HEK293 (cell line): ENCODE measurements around the gene GTPBP1.

Experiments used
- CTCF ChIA-PET: fragments of 350-600 bp; formaldehyde crosslinking; extraction: SDS; loops from one replicate; lab custom pipeline; 2021; ENCODE audit warnings: antibody characterized with exemption; lab: Yijun Ruan, JAX
- POLR2A ChIA-PET: fragments of 300-600 bp; formaldehyde crosslinking; extraction: SDS; loops from one replicate; lab custom pipeline; 2020; ENCODE audit warnings: antibody characterized with exemption, inconsistent platforms; lab: Yijun Ruan, JAX
- H3K27ac ChIP-seq: fragments of 200-500 bp; sonication (Bioruptor generic); 2 replicates; pipeline ENCODE4 v1.5.1; 2014; ENCODE audit warnings: low read depth, low read length, control low read depth, inconsistent platforms; ENCODE audit errors: extremely low read depth
- H3K36me3 ChIP-seq, 2 experiments: fragments of 200-500 bp in 1 of 2; sonication (Bioruptor generic) in 1 of 2; 1 replicate in 1 of 2; 2 replicates in 1 of 2; pipeline ENCODE4 v1.5.1; 2014 to 2017; ENCODE audit warnings: inconsistent platforms in 2 of 2, low read length in 2 of 2; ENCODE audit not compliant: control insufficient read depth in 2 of 2, insufficient read depth in 1 of 2
- H3K4me1 ChIP-seq: fragments of 200-500 bp; sonication (Bioruptor generic); 2 replicates; pipeline ENCODE4 v1.5.1; 2014; ENCODE audit warnings: mild to moderate bottlenecking, low read length, inconsistent platforms; ENCODE audit not compliant: control insufficient read depth, insufficient read depth
- H3K4me3 ChIP-seq: 2 replicates; pipeline ENCODE4 v1.5.1; 2011; ENCODE audit warnings: low read depth, mild to moderate bottlenecking, control low read depth, low read length, moderate library complexity
- H3K9me3 ChIP-seq: fragments of 200-500 bp; sonication (Bioruptor generic); 2 replicates; pipeline ENCODE4 v1.5.1; 2014; ENCODE audit warnings: low read depth, low read length, inconsistent platforms; ENCODE audit not compliant: control insufficient read depth, insufficient read depth
- GLI2 ChIP-seq: fragments of 450-650 bp; formaldehyde crosslinking; IDR thresholded peaks from 2 replicates; pipeline ENCODE4; 2017; ENCODE audit warnings: missing biosample characterization, missing genetic modification characterization, low read depth, borderline replicate concordance
- HOXA7 ChIP-seq: sonication (generic); formaldehyde crosslinking; IDR thresholded peaks from 2 replicates; pipeline ENCODE4 v1.8.1; 2022; ENCODE audit warnings: missing genetic modification reagents, borderline replicate concordance
- KLF1 ChIP-seq: fragments of 450-650 bp; formaldehyde crosslinking; IDR thresholded peaks from 2 replicates; pipeline ENCODE4 v1.5.1; 2016; ENCODE audit warnings: missing biosample characterization, missing genetic modification characterization
- KLF7 ChIP-seq: fragments of 450-650 bp; formaldehyde crosslinking; IDR thresholded peaks from 2 replicates; pipeline ENCODE4 v1.5.1; 2016; ENCODE audit warnings: missing biosample characterization, missing genetic modification characterization, borderline replicate concordance
- MZF1 ChIP-seq: fragments of 450-650 bp; formaldehyde crosslinking; IDR thresholded peaks from 2 replicates; pipeline ENCODE4 v1.5.1; 2017; ENCODE audit warnings: missing biosample characterization, missing genetic modification characterization, borderline replicate concordance
- REPIN1 ChIP-seq: fragments of 450-650 bp; formaldehyde crosslinking; IDR thresholded peaks from 2 replicates; pipeline ENCODE4 v1.5.1; 2017; ENCODE audit warnings: missing biosample characterization, missing genetic modification characterization, low read depth
- SP7 ChIP-seq: fragments of 450-650 bp; formaldehyde crosslinking; IDR thresholded peaks from 2 replicates; pipeline ENCODE4 v1.5.1; 2016; ENCODE audit warnings: missing biosample characterization, missing genetic modification characterization
- ZBTB1 ChIP-seq: fragments of 450-650 bp; formaldehyde crosslinking; IDR thresholded peaks from 2 replicates; pipeline ENCODE4 v1.5.1; 2016; ENCODE audit warnings: missing biosample characterization, missing genetic modification characterization
- ZFHX2 ChIP-seq: fragments of 450-650 bp; formaldehyde crosslinking; conservative IDR thresholded peaks from 2 replicates; pipeline ENCODE4 v1.5.1; 2016; ENCODE audit warnings: missing biosample characterization, missing genetic modification characterization
- ZNF138 ChIP-seq: fragments of 450-650 bp; formaldehyde crosslinking; IDR thresholded peaks from 2 replicates; pipeline ENCODE4 v1.5.1; 2016; ENCODE audit warnings: missing biosample characterization, missing genetic modification characterization, borderline replicate concordance
- ZNF157 ChIP-seq: fragments of 450-650 bp; formaldehyde crosslinking; IDR thresholded peaks from 2 replicates; pipeline ENCODE4 v1.5.1; 2016; ENCODE audit warnings: missing biosample characterization, missing genetic modification characterization
- ZNF239 ChIP-seq: fragments of 450-650 bp; formaldehyde crosslinking; IDR thresholded peaks from 2 replicates; pipeline ENCODE4 v1.5.1; 2016; ENCODE audit warnings: missing biosample characterization, missing genetic modification characterization
- ZNF24 ChIP-seq: fragments of 450-650 bp; formaldehyde crosslinking; IDR thresholded peaks from 2 replicates; pipeline ENCODE4 v1.5.1; 2016; ENCODE audit warnings: missing biosample characterization, missing genetic modification characterization
- ZNF26 ChIP-seq: fragments of 450-650 bp; formaldehyde crosslinking; IDR thresholded peaks from 2 replicates; pipeline ENCODE4 v1.5.1; 2016; ENCODE audit warnings: missing biosample characterization, missing genetic modification characterization
- ZNF274 ChIP-seq, 2 experiments: fragments of 200-500 bp in 1 of 2; fragments of 450-650 bp in 1 of 2; sonication (Bioruptor generic) in 1 of 2; formaldehyde crosslinking in 1 of 2; IDR thresholded peaks; 2 replicates each; pipeline versions ENCODE4 v1.5.1 to v1.6.1; 2014 to 2016; ENCODE audit warnings: borderline replicate concordance in 1 of 2, inconsistent platforms in 1 of 2, low read length in 1 of 2, missing biosample characterization in 1 of 2, missing genetic modification characterization in 1 of 2
- ZNF324 ChIP-seq: fragments of 450-650 bp; formaldehyde crosslinking; IDR thresholded peaks from 2 replicates; pipeline ENCODE4 v1.5.1; 2016; ENCODE audit warnings: missing biosample characterization, missing genetic modification characterization
- ZNF391 ChIP-seq: fragments of 450-650 bp; formaldehyde crosslinking; IDR thresholded peaks from 2 replicates; pipeline ENCODE4 v1.5.1; 2016; ENCODE audit warnings: low read depth, missing biosample characterization, missing genetic modification characterization, borderline replicate concordance
- ZNF48 ChIP-seq: fragments of 450-650 bp; formaldehyde crosslinking; IDR thresholded peaks from 2 replicates; pipeline ENCODE4 v1.5.1; 2016; ENCODE audit warnings: missing biosample characterization, missing genetic modification characterization
- ZNF510 ChIP-seq: fragments of 450-650 bp; formaldehyde crosslinking; IDR thresholded peaks from 2 replicates; pipeline ENCODE4 v1.5.1; 2018; ENCODE audit warnings: mild to moderate bottlenecking, missing genetic modification characterization, missing biosample characterization; ENCODE audit not compliant: insufficient replicate concordance
- ZNF549 ChIP-seq: fragments of 450-650 bp; IDR thresholded peaks from 2 replicates; pipeline ENCODE4 v1.5.1; 2018; ENCODE audit warnings: missing biosample characterization, missing genetic modification characterization, mild to moderate bottlenecking, inconsistent platforms, moderate library complexity
- ZNF555 ChIP-seq: fragments of 450-650 bp; formaldehyde crosslinking; conservative IDR thresholded peaks from 2 replicates; pipeline ENCODE4 v1.5.1; 2017; ENCODE audit warnings: missing biosample characterization, mild to moderate bottlenecking, missing genetic modification characterization, inconsistent platforms
- ZNF571 ChIP-seq: fragments of 450-650 bp; formaldehyde crosslinking; IDR thresholded peaks from 2 replicates; pipeline ENCODE4 v1.5.0; 2017; ENCODE audit warnings: missing biosample characterization, missing genetic modification characterization
- ZNF626 ChIP-seq: fragments of 450-650 bp; sonication (Bioruptor Pico); formaldehyde crosslinking; IDR thresholded peaks from 2 replicates; pipeline ENCODE4 v1.5.1; 2018; ENCODE audit warnings: missing biosample characterization, missing genetic modification characterization, inconsistent platforms
- ZNF664 ChIP-seq: fragments of 450-650 bp; formaldehyde crosslinking; IDR thresholded peaks from 2 replicates; pipeline ENCODE4 v1.5.1; 2016; ENCODE audit warnings: missing biosample characterization, missing genetic modification characterization
- ZNF701 ChIP-seq: fragments of 450-650 bp; formaldehyde crosslinking; IDR thresholded peaks from 2 replicates; pipeline ENCODE4 v1.5.1; 2016; ENCODE audit warnings: missing biosample characterization, missing genetic modification characterization
- ZNF776 ChIP-seq: fragments of 450-650 bp; formaldehyde crosslinking; IDR thresholded peaks from 2 replicates; pipeline ENCODE4 v1.5.0; 2017; ENCODE audit warnings: missing biosample characterization, missing genetic modification characterization, borderline replicate concordance
- TF ChIP-seq, protein P1 (sequence below): fragments of 450-650 bp; formaldehyde crosslinking; IDR thresholded peaks from 2 replicates; pipeline ENCODE4 v1.5.1; 2016; ENCODE audit warnings: missing biosample characterization, missing genetic modification characterization
- TF ChIP-seq, protein P2 (sequence below): fragments of 450-650 bp; formaldehyde crosslinking; IDR thresholded peaks from 2 replicates; pipeline ENCODE4 v1.5.0; 2017; ENCODE audit warnings: missing biosample characterization, missing genetic modification characterization, borderline replicate concordance

GTPBP1 gene

GRCh38 chr22:38725900-38726655 lies 20.3 kb downstream of the GTPBP1 start:
- Histone ChIP-seq H3K27ac (no peak overlapping the region), H3K4me1 (no peaks in the 10 kb centered on the region)
- TF ChIP-seq ZNF571 (tag by site-specific recombination) (no peak), ZBTB1 (tag by site-specific recombination) (no peak), ZNF701 (no peak), ZNF324 (tag by site-specific recombination) (no peak), SP7 (tag by site-specific recombination) (no peak), ZNF239 (tag by site-specific recombination) (no peak), ZFHX2 (tag by site-specific recombination) (no peak), KLF7 (tag by site-specific recombination) (no peak), ZNF48 (no peak), GLI2 (tag by site-specific recombination) (no peak), HOXA7 (CRISPR knock-in tag) (no peak), ZNF776 (tag by site-specific recombination) (no peak), ZNF391 (tag by site-specific recombination) (no peak), ZNF157 (no peak), MZF1 (tag by site-specific recombination) (no peak), ZNF664 (no peak)
- TF ChIP-seq, protein P1, sequence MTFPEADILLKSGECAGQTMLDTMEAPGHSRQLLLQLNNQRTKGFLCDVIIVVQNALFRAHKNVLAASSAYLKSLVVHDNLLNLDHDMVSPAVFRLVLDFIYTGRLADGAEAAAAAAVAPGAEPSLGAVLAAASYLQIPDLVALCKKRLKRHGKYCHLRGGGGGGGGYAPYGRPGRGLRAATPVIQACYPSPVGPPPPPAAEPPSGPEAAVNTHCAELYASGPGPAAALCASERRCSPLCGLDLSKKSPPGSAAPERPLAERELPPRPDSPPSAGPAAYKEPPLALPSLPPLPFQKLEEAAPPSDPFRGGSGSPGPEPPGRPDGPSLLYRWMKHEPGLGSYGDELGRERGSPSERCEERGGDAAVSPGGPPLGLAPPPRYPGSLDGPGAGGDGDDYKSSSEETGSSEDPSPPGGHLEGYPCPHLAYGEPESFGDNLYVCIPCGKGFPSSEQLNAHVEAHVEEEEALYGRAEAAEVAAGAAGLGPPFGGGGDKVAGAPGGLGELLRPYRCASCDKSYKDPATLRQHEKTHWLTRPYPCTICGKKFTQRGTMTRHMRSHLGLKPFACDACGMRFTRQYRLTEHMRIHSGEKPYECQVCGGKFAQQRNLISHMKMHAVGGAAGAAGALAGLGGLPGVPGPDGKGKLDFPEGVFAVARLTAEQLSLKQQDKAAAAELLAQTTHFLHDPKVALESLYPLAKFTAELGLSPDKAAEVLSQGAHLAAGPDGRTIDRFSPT (tag by site-specific recombination): no peak
- TF ChIP-seq, protein P2, sequence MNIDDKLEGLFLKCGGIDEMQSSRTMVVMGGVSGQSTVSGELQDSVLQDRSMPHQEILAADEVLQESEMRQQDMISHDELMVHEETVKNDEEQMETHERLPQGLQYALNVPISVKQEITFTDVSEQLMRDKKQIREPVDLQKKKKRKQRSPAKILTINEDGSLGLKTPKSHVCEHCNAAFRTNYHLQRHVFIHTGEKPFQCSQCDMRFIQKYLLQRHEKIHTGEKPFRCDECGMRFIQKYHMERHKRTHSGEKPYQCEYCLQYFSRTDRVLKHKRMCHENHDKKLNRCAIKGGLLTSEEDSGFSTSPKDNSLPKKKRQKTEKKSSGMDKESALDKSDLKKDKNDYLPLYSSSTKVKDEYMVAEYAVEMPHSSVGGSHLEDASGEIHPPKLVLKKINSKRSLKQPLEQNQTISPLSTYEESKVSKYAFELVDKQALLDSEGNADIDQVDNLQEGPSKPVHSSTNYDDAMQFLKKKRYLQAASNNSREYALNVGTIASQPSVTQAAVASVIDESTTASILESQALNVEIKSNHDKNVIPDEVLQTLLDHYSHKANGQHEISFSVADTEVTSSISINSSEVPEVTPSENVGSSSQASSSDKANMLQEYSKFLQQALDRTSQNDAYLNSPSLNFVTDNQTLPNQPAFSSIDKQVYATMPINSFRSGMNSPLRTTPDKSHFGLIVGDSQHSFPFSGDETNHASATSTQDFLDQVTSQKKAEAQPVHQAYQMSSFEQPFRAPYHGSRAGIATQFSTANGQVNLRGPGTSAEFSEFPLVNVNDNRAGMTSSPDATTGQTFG (tag by site-specific recombination): no peak
- TF ChIP-seq, all 188 proteins: peak for 0
- ChIA-PET CTCF (interaction anchor here (0.5 to 5.1 kb wide), 8 partner anchors 9 to 1061 kb away, joined by 3 to 39 read pairs (median 4); no protein-coding TSS in a partner anchor), POLR2A (interaction anchor here (1.5 to 5.3 kb wide), 2 partner anchors 8 to 10 kb away, joined by 4 to 23 read pairs; no protein-coding TSS in a partner anchor)
- Histone ChIP-seq H3K36me3 (peaks cover 45 to 99% of the 10 kb centered on the region in 2 experiments), H3K4me3 (no peak overlapping the region), H3K9me3 (no peaks in the 10 kb centered on the region)

GRCh38 chr22:38727123-38727522 lies 21.4 kb downstream of the GTPBP1 start:
- peaks cover 35 to 100% of the 10 kb centered on the region in 2 experiments for H3K36me3 ChIP-seq
- ChIA-PET CTCF (interaction anchor here (0.5 kb wide), 1 partner anchor 1060 kb away, joined by 3 read pairs; no protein-coding TSS in a partner anchor), POLR2A (no interaction called here)
- H3K27ac ChIP-seq: no peak overlapping the region
- no peak overlapping the region for H3K4me3 ChIP-seq
- no peaks in the 10 kb centered on the region for H3K9me3 ChIP-seq
- H3K4me1 ChIP-seq: no peaks in the 10 kb centered on the region
- no peak for TF ChIP-seq ZNF274 (IDR thresholded peaks at IDR 0.05; ENCODE audit: low read length)
- no peak for TF ChIP-seq ZNF274 (tag by site-specific recombination; IDR thresholded peaks at IDR 0.05; ENCODE audit: borderline replicate concordance)
- no peak for TF ChIP-seq ZNF549
- TF ChIP-seq ZNF510: no peak
- no peak for TF ChIP-seq ZNF138 (tag by site-specific recombination)
- TF ChIP-seq KLF1: no peak
- TF ChIP-seq REPIN1 (tag by site-specific recombination): no peak
- TF ChIP-seq ZNF24 (tag by site-specific recombination): no peak
- no peak for TF ChIP-seq ZNF555 (tag by site-specific recombination)
- TF ChIP-seq ZNF26 (tag by site-specific recombination): no peak
- no peak for TF ChIP-seq ZNF626 (tag by site-specific recombination)
